Spleen (tissue), 11 donors: ENCODE measurements around the gene TMEM108. TPM values are rescaled to one million over a fixed set of nuclear protein-coding genes. Genes with fewer than 3 reads are reported as not detected.

ENCODE experiments used
- DNase-seq: peaks from one replicate; pipeline ENCODE4 v3.0.0-alpha.2; 2020
- H3K27ac ChIP-seq, 8 donors: fragments of 200-600 bp; sonication (generic) in 7 of 8; 1 replicate in 4 of 8; 2 replicates in 4 of 8; pipeline versions ENCODE4 v1.5.0 to v1.8.0; 2016 to 2021; ENCODE audit warnings: inconsistent platforms in 4 of 8, mild to moderate bottlenecking in 4 of 8, moderate library complexity in 1 of 8
- H3K27me3 ChIP-seq, 7 donors: fragments of 200-600 bp; sonication (generic) in 6 of 7; replicated peaks in 1 of 7; 1 replicate in 4 of 7; 2 replicates in 3 of 7; pipeline versions ENCODE4 v1.5.0 to v1.8.0; 2016 to 2021; ENCODE audit warnings: inconsistent platforms in 3 of 7, mild to moderate bottlenecking in 1 of 7
- H3K36me3 ChIP-seq, 6 donors: fragments of 200-600 bp; sonication (generic) in 5 of 6; 1 replicate in 4 of 6; 2 replicates in 2 of 6; pipeline versions ENCODE4 v1.5.0 to v1.8.0; 2016 to 2021; ENCODE audit warnings: inconsistent platforms in 2 of 6
- H3K4me1 ChIP-seq, 6 donors: fragments of 200-600 bp; sonication (generic) in 5 of 6; 1 replicate in 3 of 6; 2 replicates in 3 of 6; pipeline versions ENCODE4 v1.5.0 to v1.8.0; 2016 to 2021; ENCODE audit warnings: inconsistent platforms in 3 of 6
- H3K4me3 ChIP-seq, 8 donors: fragments of 200-600 bp; sonication (generic) in 7 of 8; 1 replicate in 4 of 8; 2 replicates in 4 of 8; pipeline versions ENCODE4 v1.5.0 to v1.8.0; 2016 to 2021; ENCODE audit warnings: inconsistent platforms in 4 of 8, mild to moderate bottlenecking in 4 of 8, moderate library complexity in 2 of 8
- H3K9me3 ChIP-seq, 8 donors: fragments of 200-600 bp; sonication (generic) in 7 of 8; 1 replicate in 4 of 8; 2 replicates in 4 of 8; pipeline versions ENCODE4 v1.5.0 to v1.8.0; 2016 to 2021; ENCODE audit warnings: inconsistent platforms in 4 of 8
- CTCF ChIP-seq, 11 experiments: fragments of 200-600 bp in 7 of 11; fragments of 450-650 bp in 4 of 11; sonication (generic) in 4 of 11; IDR thresholded peaks in 8 of 11; conservative IDR thresholded peaks in 3 of 11; 1 replicate in 7 of 11; 2 replicates in 4 of 11; pipeline versions ENCODE4 v1.4.0 to v1.8.0; 2016 to 2021; ENCODE audit warnings: antibody characterized with exemption in 11 of 11, inconsistent platforms in 4 of 11, mild to moderate bottlenecking in 1 of 11
- POLR2A ChIP-seq, 3 donors: fragments of 450-650 bp; IDR thresholded peaks; one replicate each; pipeline ENCODE4 v1.5.1; 2017; ENCODE audit warnings: antibody characterized with exemption in 3 of 3, mild to moderate bottlenecking in 1 of 3
- POLR2AphosphoS5 ChIP-seq, 3 donors: sonication (generic); formaldehyde crosslinking; IDR thresholded peaks; one replicate each; pipeline ENCODE4 v1.5.1; 2017; ENCODE audit warnings: antibody characterized with exemption in 3 of 3
- WGBS, 5 donors: extraction: QIAGEN DNeasy Blood & Tissue Kit in 3 of 5; methylation state at CpG; one replicate each; pipeline versions ENCODE4 v1.1.5 to v1.1.7; 2013 to 2018; 5-methylcytosine and 5-hydroxymethylcytosine counted together
- intact Hi-C: fragments of 100-400 bp; cut with DNase I; formaldehyde crosslinking; loops from one replicate; pipeline ENCODE4 v1.15.0; 2023; ENCODE audit warnings: low total_unique reads
- polyA plus RNA-seq, 3 donors: library from polyadenylated mRNA; stranded (reverse); fragments of 200-250 nt; gene quantifications; one replicate each; pipeline ENCODE4 v1.2.1, GENCODE V29; 2013
- total RNA-seq, 7 donors: library from RNA; depleted of rRNA in 3 of 7; stranded (reverse); fragments of >200 nt in 3 of 7; fragmentation: NEBNext Ultra II Directional in 4 of 7; extraction: Animal tissue kit (Norgen Biotek cat#: 25700) in 4 of 7; gene quantifications; one replicate each; pipeline versions ENCODE4 v1.1.0 to v1.2.1, GENCODE V29; 2016 to 2021
- donor health status: healthy with polysubstance abuse.
- donor health status: DM: no; HTN: no; CAD: no; lungs with moderate emphysema.
- donor health status: DM: no; HTN: no; CAD: no.
- donor health status: Bipolar disorder and iron deficiency.
- donor health status: healthy.
- donor health status: DM: no; HTN: no; CAD: no.
- donor health status: DM: yes; HTN: yes; CAD: no.

The TMEM108 gene
- total and polyA plus RNA-seq, 10 donors: 0.20 to 4.0 (median 1.1) TPM

- DNase-seq: no peak
- H3K4me3 ChIP-seq: peak overlapping the region in 1 of 8 donors; percentile 48
- H3K9me3 ChIP-seq: peaks cover 0 to 13% (median 0%) of the 10 kb centered on the region in 8 donors
- H3K4me1 ChIP-seq: peaks cover 0 to 45% (median 19%) of the 10 kb centered on the region in 6 donors
- H3K27me3 ChIP-seq: no peaks in the 10 kb centered on the region
- no peak for TF ChIP-seq CTCF (IDR thresholded peaks at IDR 0.05 in 8 of 11, conservative IDR thresholded peaks at IDR 0.05 in 3 of 11)
- TF ChIP-seq POLR2AphosphoS5 (IDR thresholded peaks at IDR 0.05): no peak
- TF ChIP-seq POLR2A (IDR thresholded peaks at IDR 0.05): no peak
- peak overlapping the region in 3 of 8 donors; percentile 57 to 77 (median 75) for H3K27ac ChIP-seq
- intact Hi-C loops: no loop called here
- WGBS, 5 donors: 72 to 80% (median 75%) methylated on average over 1 of the region's 1 CpG
- no peaks in the 10 kb centered on the region for H3K36me3 ChIP-seq
Observed at GRCh38 chr3:133442518-133442917, 404.3 kb downstream of the TMEM108 start.

DNA sequence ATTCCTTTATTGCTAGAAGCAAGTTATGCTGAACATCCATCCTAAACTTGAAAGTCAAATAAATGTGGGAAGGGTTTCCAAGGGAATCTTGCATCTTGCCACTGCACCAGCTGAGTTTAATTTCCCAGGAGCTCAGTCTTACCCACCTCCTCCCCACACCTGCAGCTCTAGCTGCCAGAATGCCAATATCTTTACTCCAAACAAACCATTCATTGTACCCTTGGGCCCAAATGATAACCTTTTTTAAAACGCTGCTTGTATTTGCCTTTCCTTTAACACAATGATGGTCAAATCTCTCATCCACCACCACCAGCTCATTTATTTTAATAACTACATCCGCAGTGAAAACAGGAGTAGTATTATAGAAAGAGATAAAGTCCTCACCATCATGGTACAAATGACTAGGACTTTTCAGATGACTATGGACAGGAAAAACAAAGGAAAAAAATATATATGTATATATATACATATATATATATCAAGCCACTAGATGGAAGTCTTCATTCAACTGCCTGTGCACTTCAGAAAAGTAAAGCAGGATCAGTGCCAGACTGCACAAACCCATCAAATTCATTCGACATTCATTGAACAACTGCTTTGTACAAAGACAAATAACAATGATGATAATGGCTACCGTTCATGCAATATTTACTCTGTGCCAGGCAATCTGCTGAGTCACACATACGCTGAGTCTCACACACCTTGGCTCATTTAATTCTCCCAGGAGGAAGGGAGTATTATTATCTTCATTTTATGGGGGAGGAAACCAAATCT lies 405.6 kb downstream of the TMEM108 start:
- peaks cover 4 to 54% (median 29%) of the 10 kb centered on the region in 6 donors for H3K4me1 ChIP-seq
- H3K4me3 ChIP-seq: no peak overlapping the region
- H3K36me3 ChIP-seq: no peaks in the 10 kb centered on the region
- DNase-seq: no peak
- no peak for TF ChIP-seq POLR2A (IDR thresholded peaks at IDR 0.05)
- H3K27ac ChIP-seq: peak overlapping the region in 2 of 8 donors; percentile 10 to 16
- H3K27me3 ChIP-seq: no peaks in the 10 kb centered on the region
- intact Hi-C loops: no loop called here
- 54 to 73% (median 66%) methylated on average over 5 of the region's 5 CpGs for WGBS, 5 donors
- H3K9me3 ChIP-seq: peaks cover 0 to 13% (median 0%) of the 10 kb centered on the region in 8 donors

- Histone ChIP-seq H3K27me3 (no peaks in the 10 kb centered on the region), H3K36me3 (no peaks in the 10 kb centered on the region), H3K27ac (no peak overlapping the region), H3K4me3 (no peak overlapping the region), H3K9me3 (peaks cover 0 to 12% (median 0%) of the 10 kb centered on the region in 8 donors), H3K4me1 (peaks cover 7 to 59% (median 35%) of the 10 kb centered on the region in 6 donors)
- whole genome bisulfite sequencing, 5 donors: 78 to 94% (median 89%) methylated on average over 4 of the region's 4 CpGs
- TF ChIP-seq CTCF (IDR thresholded peaks at IDR 0.05 in 8 of 11, conservative IDR thresholded peaks at IDR 0.05 in 3 of 11) (no peak), POLR2A (IDR thresholded peaks at IDR 0.05) (no peak), POLR2AphosphoS5 (IDR thresholded peaks at IDR 0.05) (no peak)
- DNase-seq: no peak
- intact Hi-C loops: no loop called here
Observed at GRCh38 chr3:133444423-133444774, 406.2 kb downstream of the TMEM108 start.

DNA sequence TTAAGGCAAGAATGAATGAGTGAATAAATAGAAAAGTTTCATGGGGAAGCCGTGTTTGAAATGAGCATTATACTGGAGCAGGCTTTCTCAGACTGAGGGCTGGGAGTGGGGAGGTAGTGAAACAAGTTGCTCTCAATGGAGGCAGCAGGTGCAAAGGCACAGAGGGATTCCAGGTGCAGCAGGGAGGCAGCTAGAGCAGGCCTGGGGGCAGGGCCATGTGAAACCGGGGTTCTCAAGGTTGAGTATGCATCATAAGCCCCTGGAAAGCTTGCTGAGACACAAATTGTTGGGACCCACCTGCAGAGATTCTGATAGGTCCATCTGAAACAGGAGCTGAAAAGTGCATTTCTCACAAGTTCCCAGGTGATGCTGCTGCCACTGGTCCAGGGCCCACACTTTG lies 406.9 kb downstream of the TMEM108 start:
- H3K36me3 ChIP-seq: no peaks in the 10 kb centered on the region
- no peak overlapping the region for H3K27ac ChIP-seq
- peaks cover 10 to 66% (median 38%) of the 10 kb centered on the region in 6 donors for H3K4me1 ChIP-seq
- intact Hi-C loops: no loop called here
- peaks cover 0 to 5% (median 0%) of the 10 kb centered on the region in 8 donors for H3K9me3 ChIP-seq
- TF ChIP-seq POLR2AphosphoS5 (IDR thresholded peaks at IDR 0.05) (peak in 1 of 3 donors; percentile 47), CTCF (IDR thresholded peaks at IDR 0.05 in 8 of 11, conservative IDR thresholded peaks at IDR 0.05 in 3 of 11) (no peak)
- H3K27me3 ChIP-seq: no peaks in the 10 kb centered on the region
- DNase-seq: no peak
- WGBS, 5 donors: 59 to 82% (median 76%) methylated on average over 2 of the region's 2 CpGs
- no peak overlapping the region for H3K4me3 ChIP-seq
